SK-N-MC (cell line): ENCODE measurements around the gene BEST4.

Source experiments
- DNase-seq: peaks from one replicate; pipeline ENCODE4 v3.0.0-alpha.2; 2011; ENCODE audit warnings: low read depth, low spot score
- H3K27ac ChIP-seq: fragments of 200-600 bp; sonication (generic); 2 replicates; pipeline ENCODE4 v1.5.1; 2016; ENCODE audit warnings: mixed run types
- H3K36me3 ChIP-seq: fragments of 200-600 bp; sonication (generic); 2 replicates; pipeline ENCODE4 v1.6.1; 2017; ENCODE audit warnings: antibody characterized with exemption, low read length, mixed read lengths; ENCODE audit not compliant: insufficient read depth
- H3K4me3 ChIP-seq: fragments of 200-600 bp; sonication (generic); 2 replicates; pipeline ENCODE4 v1.5.1; 2016
- H3K9ac ChIP-seq: fragments of 200-600 bp; sonication (generic); 2 replicates; pipeline ENCODE4 v1.8.0; 2017; ENCODE audit warnings: mixed run types, mixed read lengths; ENCODE audit not compliant: insufficient read length
- H3K9me3 ChIP-seq: fragments of 200-600 bp; sonication (generic); 2 replicates; pipeline ENCODE4 v1.6.1; 2017; ENCODE audit warnings: low read depth, mild to moderate bottlenecking, antibody characterized with exemption, low read length, moderate library complexity, mixed read lengths
- EZH2 ChIP-seq: fragments of 200-600 bp; sonication (generic); IDR thresholded peaks from one replicate; pipeline ENCODE4 v1.6.1; 2017; ENCODE audit warnings: antibody characterized with exemption
- FOXP2 ChIP-seq: optimal IDR thresholded peaks from 2 replicates; pipeline ENCODE3; 2011; ENCODE audit warnings: mild to moderate bottlenecking, moderate library complexity; ENCODE audit not compliant: insufficient read depth; ENCODE audit errors: extremely low read length, control extremely low read depth
- POLR2AphosphoS5 ChIP-seq: IDR thresholded peaks from 2 replicates; pipeline ENCODE4 v1.6.1; 2012; ENCODE audit warnings: mild to moderate bottlenecking, low read depth, low read length, borderline replicate concordance

BEST4 gene

GRCh38 chr1:44810101-44810761 lies 22.3 kb upstream of the BEST4 start:
- H3K9ac ChIP-seq: peak overlapping the region; percentile 17
- TF ChIP-seq EZH2 (no peak), POLR2AphosphoS5 (no peak), FOXP2 (no peak)
- DNase-seq: no peak
- H3K9me3 ChIP-seq: no peaks in the 10 kb centered on the region
- 0 out of 2 replicates have a peak overlapping the region, but pooled peaks have one; percentile 12 for H3K27ac ChIP-seq
- H3K36me3 ChIP-seq: no peaks in the 10 kb centered on the region
- no peak overlapping the region for H3K4me3 ChIP-seq

GRCh38 chr1:44808938-44809917 lies 21.3 kb upstream of the BEST4 start:
- Histone ChIP-seq H3K36me3 (no peaks in the 10 kb centered on the region; the same call in 1 of the 2 replicates), H3K9me3 (no peaks in the 10 kb centered on the region), H3K9ac (peak overlapping the region; percentile 41), H3K4me3 (peak overlapping the region; percentile 28), H3K27ac (peak overlapping the region; percentile 76)
- DNase-seq: no peak
- TF ChIP-seq FOXP2 (no peak), EZH2 (no peak), POLR2AphosphoS5 (peak; percentile 23; the same call in 1 of the 2 replicates)

- H3K9ac ChIP-seq: peak within 1 kb of the TSS; percentile 41
- peak within 1 kb of the TSS; percentile 28 for H3K4me3 ChIP-seq
- no peaks in the 10 kb centered on the region for H3K9me3 ChIP-seq
- TF ChIP-seq EZH2 (no peak), POLR2AphosphoS5 (no peak), FOXP2 (no peak)
- H3K36me3 ChIP-seq: no peaks in the 10 kb centered on the region; the same call in 1 of the 2 replicates
- H3K27ac ChIP-seq: peak within 1 kb of the TSS; percentile 76
- no peak for DNase-seq
Measured at GRCh38 chr1:44808063-44808937, 20.3 kb upstream of the BEST4 start, which contains the start of gene BTBD19. TSS of gene BTBD19 (plus strand) at chr1:44808523. CDS start at chr1:44808821, 298 bp downstream.

- no peak for TF ChIP-seq EZH2
- no peak for TF ChIP-seq FOXP2
- TF ChIP-seq POLR2AphosphoS5: no peak
- no peak overlapping the region for H3K9ac ChIP-seq
- no peaks in the 10 kb centered on the region for H3K9me3 ChIP-seq
- no peak for DNase-seq
- peak overlapping the region; percentile 56 for H3K27ac ChIP-seq
- no peak overlapping the region for H3K4me3 ChIP-seq
- no peaks in the 10 kb centered on the region; the same call in 1 of the 2 replicates for H3K36me3 ChIP-seq
Measured at GRCh38 chr1:44807364-44808062, 19.5 kb upstream of the BEST4 start.

GRCh38 chr1:44806704-44807363 lies 18.9 kb upstream of the BEST4 start, which contains the start of gene DYNLT4:
TSS of gene DYNLT4 (minus strand) at chr1:44807351. CDS start at chr1:44806668, 683 bp downstream.
- TF ChIP-seq FOXP2: no peak
- no peak for TF ChIP-seq POLR2AphosphoS5
- TF ChIP-seq EZH2: no peak
- Histone ChIP-seq H3K9ac (no peak within 1 kb of the TSS), H3K4me3 (no peak within 1 kb of the TSS), H3K9me3 (no peaks in the 10 kb centered on the region), H3K27ac (peak within 1 kb of the TSS; percentile 56), H3K36me3 (no peaks in the 10 kb centered on the region; the same call in 1 of the 2 replicates)
- DNase-seq: no peak

GRCh38 chr1:44806025-44806703 lies 18.2 kb upstream of the BEST4 start:
- H3K9me3 ChIP-seq: no peaks in the 10 kb centered on the region
- no peak overlapping the region for H3K9ac ChIP-seq
- H3K4me3 ChIP-seq: no peak overlapping the region
- no peak for TF ChIP-seq POLR2AphosphoS5
- no peak for TF ChIP-seq EZH2
- no peak for TF ChIP-seq FOXP2
- DNase-seq: no peak
- H3K27ac ChIP-seq: no peak overlapping the region
- no peaks in the 10 kb centered on the region; the same call in 1 of the 2 replicates for H3K36me3 ChIP-seq
